Natural killer cell (primary cell): Measurements from ENCODE around the gene WEE2. TPM values are rescaled to one million over a fixed set of nuclear protein-coding genes. Genes with fewer than 3 reads are reported as not detected.
"Not testable (repeated sequence)": the region's sequence is repeated elsewhere in the genome, so short reads cannot be mapped to it uniquely, and the experiment has no call there.

Source experiments
- ATAC-seq, 3 donors: fragments of 150-1000 bp in 2 of 3; fragments of 200-7000 bp in 1 of 3; cut with Tn5 transposase; 1 replicate in 1 of 3; 2 replicates in 2 of 3; pipeline ENCODE4 v1.10.0; 2021; ENCODE audit warnings: mild to moderate bottlenecking in 2 of 3, moderate library complexity in 2 of 3
- DNase-seq, 2 donors: peaks; one replicate each; pipeline versions ENCODE4 v3.0.0 to v3.0.0-alpha.2; 2013 to 2021; ENCODE audit warnings: mixed read lengths in 1 of 2
- H3K27ac ChIP-seq: one replicate; pipeline ENCODE4 v1.5.1; 2013; ENCODE audit warnings: mild to moderate bottlenecking, low read length
- H3K27me3 ChIP-seq: one replicate; pipeline ENCODE4 v1.6.1; 2013; ENCODE audit warnings: low read length; ENCODE audit not compliant: control insufficient read depth, insufficient read depth
- H3K36me3 ChIP-seq: one replicate; pipeline ENCODE4 v1.6.1; 2013; ENCODE audit warnings: low read length; ENCODE audit not compliant: control insufficient read depth, insufficient read depth
- H3K4me1 ChIP-seq: one replicate; pipeline ENCODE4 v1.6.1; 2013; ENCODE audit warnings: low read length; ENCODE audit not compliant: control insufficient read depth, insufficient read depth
- H3K4me3 ChIP-seq: one replicate; pipeline ENCODE4 v1.5.1; 2013; ENCODE audit warnings: low read length
- H3K9me3 ChIP-seq: one replicate; pipeline ENCODE4 v1.6.1; 2013; ENCODE audit warnings: low read length; ENCODE audit not compliant: control insufficient read depth, insufficient read depth
- H3K27ac Mint-ChIP-seq, 2 donors: one replicate each; pipeline ENCODE4 v1.8.0; 2022; ENCODE audit warnings: mild to moderate bottlenecking in 2 of 2, mixed read lengths in 2 of 2, moderate library complexity in 1 of 2
- H3K27me3 Mint-ChIP-seq, 2 donors: one replicate each; pipeline ENCODE4 v1.8.0; 2022; ENCODE audit warnings: low read depth in 2 of 2, mixed read lengths in 2 of 2
- H3K36me3 Mint-ChIP-seq: one replicate; pipeline ENCODE4 v1.8.0; 2022; ENCODE audit warnings: mixed read lengths
- H3K4me1 Mint-ChIP-seq, 2 donors: one replicate each; pipeline ENCODE4 v1.8.0; 2022; ENCODE audit warnings: mixed read lengths in 2 of 2
- H3K4me3 Mint-ChIP-seq: one replicate; pipeline ENCODE4 v1.8.0; 2022; ENCODE audit warnings: mild to moderate bottlenecking, moderate library complexity, mixed read lengths
- H3K9me3 Mint-ChIP-seq, 2 donors: one replicate each; pipeline ENCODE4 v1.8.0; 2022; ENCODE audit warnings: mixed read lengths in 2 of 2
- CTCF ChIP-seq: fragments of 200-600 bp; IDR thresholded peaks from one replicate; pipeline ENCODE4 v1.8.0; 2022; ENCODE audit warnings: antibody characterized with exemption
- WGBS: methylation state at CpG from one replicate; pipeline ENCODE4 v1.1.7; 2013; ENCODE audit warnings: missing lambda C conversion rate; ENCODE audit not compliant: insufficient coverage; 5-methylcytosine and 5-hydroxymethylcytosine counted together
- intact Hi-C: fragments of 100-400 bp; cut with micrococcal nuclease; formaldehyde crosslinking; loops from one replicate; pipeline ENCODE4 v1.14.2; 2022
- total RNA-seq, 4 donors: library from RNA; stranded (reverse); fragments of 120-200 nt in 1 of 4; gene quantifications; one replicate each; pipeline versions ENCODE4 v1.2.3 to v1.2.4, GENCODE V29; 2013 to 2022

The WEE2 gene
- total RNA-seq, 3 donors from 2014 or later (not counting 1 experiment from before 2014, with no cell fraction given), result 0.16 to 0.68 (median 0.23) TPM

- Histone ChIP-seq H3K27me3 (no peaks in the 10 kb centered on the region), H3K36me3 (peaks cover 27% of the 10 kb centered on the region), H3K9me3 (no peaks in the 10 kb centered on the region), H3K27ac (no peak overlapping the region), H3K4me1 (no peaks in the 10 kb centered on the region), H3K4me3 (no peak overlapping the region)
- no peaks in the 10 kb centered on the region for H3K27me3 Mint-ChIP-seq
- H3K36me3 Mint-ChIP-seq, result peaks cover 7% of the 10 kb centered on the region
- no peaks in the 10 kb centered on the region for H3K9me3 Mint-ChIP-seq
- intact Hi-C loops, result no loop called here
- WGBS, result 95% methylated on average over 6 of the region's 6 CpGs
- ATAC-seq, result no peak
- no peak overlapping the region for H3K4me3 Mint-ChIP-seq
- TF ChIP-seq CTCF, result no peak
- DNase-seq, result no peak
- no peak overlapping the region for H3K27ac Mint-ChIP-seq
- H3K4me1 Mint-ChIP-seq, result peaks cover 11 to 24% of the 10 kb centered on the region in 2 donors
Measured at GRCh38 chr7:141686670-141687069, 21.5 kb upstream of the WEE2 start.

- TF ChIP-seq CTCF, result no peak
- no peaks in the 10 kb centered on the region for H3K36me3 Mint-ChIP-seq
- H3K36me3 ChIP-seq, result peaks cover 20% of the 10 kb centered on the region
- peaks cover 15 to 32% of the 10 kb centered on the region in 2 donors for H3K4me1 Mint-ChIP-seq
- no peaks in the 10 kb centered on the region for H3K27me3 ChIP-seq
- H3K4me3 ChIP-seq, result no peak overlapping the region
- H3K4me1 ChIP-seq, result no peaks in the 10 kb centered on the region
- DNase-seq (no peak), ATAC-seq (no peak)
- no peaks in the 10 kb centered on the region for H3K9me3 Mint-ChIP-seq
- H3K27ac ChIP-seq, result no peak overlapping the region
- no peaks in the 10 kb centered on the region for H3K27me3 Mint-ChIP-seq
- H3K4me3 Mint-ChIP-seq, result no peak overlapping the region
- H3K9me3 ChIP-seq, result no peaks in the 10 kb centered on the region
- intact Hi-C loops, result no loop called here
- 100% methylated on average over 5 of the region's 5 CpGs for WGBS
- no peak overlapping the region for H3K27ac Mint-ChIP-seq
Measured at GRCh38 chr7:141688043-141688442, 20.1 kb upstream of the WEE2 start.

- peaks cover 20% of the 10 kb centered on the region for H3K36me3 ChIP-seq
- intact Hi-C loops, ATAC-seq, H3K36me3 Mint-ChIP-seq, H3K9me3 Mint-ChIP-seq, H3K27ac ChIP-seq, H3K4me1 ChIP-seq, H3K4me3 Mint-ChIP-seq, H3K9me3 ChIP-seq, H3K4me3 ChIP-seq, H3K27ac Mint-ChIP-seq, DNase-seq, H3K27me3 Mint-ChIP-seq, H3K27me3 ChIP-seq: not testable (repeated sequence)
- 97% methylated on average over 3 of the region's 3 CpGs for WGBS
- H3K4me1 Mint-ChIP-seq, result peaks cover 21 to 32% of the 10 kb centered on the region in 2 donors
Measured at GRCh38 chr7:141689072-141689825, 18.9 kb upstream of the WEE2 start.

GRCh38 chr7:141691540-141691939 is 16.6 kb upstream of the WEE2 start:
- no peak for ATAC-seq
- no peak for TF ChIP-seq CTCF
- Histone ChIP-seq H3K36me3 (peaks cover 2% of the 10 kb centered on the region), H3K4me1 (no peaks in the 10 kb centered on the region), H3K4me3 (no peak overlapping the region), H3K27me3 (no peaks in the 10 kb centered on the region), H3K27ac (no peak overlapping the region), H3K9me3 (no peaks in the 10 kb centered on the region)
- Mint-ChIP-seq H3K4me1 (peaks cover 25 to 41% of the 10 kb centered on the region in 2 donors), H3K4me3 (no peak overlapping the region), H3K36me3 (no peaks in the 10 kb centered on the region), H3K27ac (no peak overlapping the region), H3K27me3 (no peaks in the 10 kb centered on the region), H3K9me3 (no peaks in the 10 kb centered on the region)
- intact Hi-C loops, result no loop called here
- 100% methylated on average over 1 of the region's 3 CpGs for WGBS
- DNase-seq, result no peak
